HL-60/S4 treated with phorbol 12-myristate 13-acetate at 8.2 ng/mL for 4 days and 3 days (cell line): Measurements from ENCODE around the gene CPA4.

ENCODE experiments used
- in situ Hi-C: fragments of 300-500 bp; cut with MboI; formaldehyde crosslinking; loops from 2 replicates; pipeline ENCODE4 v1.15.0; 2022; ENCODE audit warnings: low sequenced_read_pairs

Gene CPA4, protein sequence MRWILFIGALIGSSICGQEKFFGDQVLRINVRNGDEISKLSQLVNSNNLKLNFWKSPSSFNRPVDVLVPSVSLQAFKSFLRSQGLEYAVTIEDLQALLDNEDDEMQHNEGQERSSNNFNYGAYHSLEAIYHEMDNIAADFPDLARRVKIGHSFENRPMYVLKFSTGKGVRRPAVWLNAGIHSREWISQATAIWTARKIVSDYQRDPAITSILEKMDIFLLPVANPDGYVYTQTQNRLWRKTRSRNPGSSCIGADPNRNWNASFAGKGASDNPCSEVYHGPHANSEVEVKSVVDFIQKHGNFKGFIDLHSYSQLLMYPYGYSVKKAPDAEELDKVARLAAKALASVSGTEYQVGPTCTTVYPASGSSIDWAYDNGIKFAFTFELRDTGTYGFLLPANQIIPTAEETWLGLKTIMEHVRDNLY

GRCh38 chr7:130292682-130293257, at the start of gene CPA4:
Gene CPA4 (plus strand): TSS chr7:130293161. CDS start chr7:130293181, 20 bp downstream.
- in situ Hi-C loops: no loop called here

- in situ Hi-C loops: loop anchor here (25.0 kb wide), 1 partner anchor 519 kb away; no protein-coding TSS in a partner anchor
Observed at GRCh38 chr7:130243486-130243885, 49.5 kb upstream of the CPA4 start.

- in situ Hi-C loops: loop anchor here (25.0 kb wide), 1 partner anchor 516 kb away; no protein-coding TSS in a partner anchor
Observed at GRCh38 chr7:130246491-130246890, 46.5 kb upstream of the CPA4 start.

GRCh38 chr7:130248842-130249241, 44.1 kb upstream of the CPA4 start:
- in situ Hi-C loops: loop anchor here (25.0 kb wide), 1 partner anchor 513 kb away; no protein-coding TSS in a partner anchor

DNA sequence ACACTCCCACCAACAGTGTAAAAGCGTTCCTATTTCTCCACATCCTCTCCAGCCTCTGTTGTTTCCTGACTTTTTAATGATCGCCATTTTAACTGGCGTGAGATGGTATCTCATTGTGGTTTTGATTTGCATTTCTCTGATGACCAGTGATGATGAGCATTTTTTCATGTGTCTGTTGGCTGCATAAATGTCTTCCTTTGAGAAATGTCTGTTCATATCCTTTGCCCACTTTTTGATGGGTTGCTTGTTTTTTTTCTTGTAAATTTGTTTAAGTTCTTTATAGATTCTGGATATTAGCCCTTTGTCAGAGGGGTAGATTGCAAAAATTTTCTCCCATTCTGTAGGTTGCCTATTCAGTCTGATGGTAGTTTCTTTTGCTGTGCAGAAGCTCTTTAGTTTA, 43.3 kb upstream of the CPA4 start:
- in situ Hi-C loops: loop anchor here (25.0 kb wide), 1 partner anchor 513 kb away; no protein-coding TSS in a partner anchor

DNA sequence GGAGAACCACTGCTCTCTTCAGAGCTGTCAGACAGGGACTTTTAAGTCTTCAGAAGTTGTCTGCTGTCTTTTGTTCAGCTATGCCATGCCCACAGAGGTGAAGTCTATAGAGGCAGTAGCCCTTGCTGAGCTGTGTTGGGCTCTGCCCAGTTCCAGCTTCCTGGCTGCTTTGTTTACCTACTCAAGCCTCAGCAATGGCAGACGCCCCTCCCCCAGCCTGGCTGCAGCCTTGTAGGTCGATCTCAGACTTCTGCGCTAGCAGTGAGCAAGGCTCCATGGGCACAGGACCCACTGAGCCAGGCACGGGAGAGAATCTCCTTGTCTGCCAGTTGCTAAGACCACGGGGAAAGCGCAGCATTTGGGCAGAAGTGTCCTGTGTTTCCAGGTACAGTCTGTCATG, 38.4 kb upstream of the CPA4 start:
- in situ Hi-C loops: no loop called here

- in situ Hi-C loops: no loop called here
Observed at GRCh38 chr7:130256704-130257103, 36.3 kb upstream of the CPA4 start.

GRCh38 chr7:130258494-130259078, 34.4 kb upstream of the CPA4 start:
- in situ Hi-C loops: no loop called here

GRCh38 chr7:130262448-130262847, 30.5 kb upstream of the CPA4 start:
- in situ Hi-C loops: no loop called here

- in situ Hi-C loops: no loop called here
Observed at GRCh38 chr7:130263130-130263529, 29.8 kb upstream of the CPA4 start.

DNA sequence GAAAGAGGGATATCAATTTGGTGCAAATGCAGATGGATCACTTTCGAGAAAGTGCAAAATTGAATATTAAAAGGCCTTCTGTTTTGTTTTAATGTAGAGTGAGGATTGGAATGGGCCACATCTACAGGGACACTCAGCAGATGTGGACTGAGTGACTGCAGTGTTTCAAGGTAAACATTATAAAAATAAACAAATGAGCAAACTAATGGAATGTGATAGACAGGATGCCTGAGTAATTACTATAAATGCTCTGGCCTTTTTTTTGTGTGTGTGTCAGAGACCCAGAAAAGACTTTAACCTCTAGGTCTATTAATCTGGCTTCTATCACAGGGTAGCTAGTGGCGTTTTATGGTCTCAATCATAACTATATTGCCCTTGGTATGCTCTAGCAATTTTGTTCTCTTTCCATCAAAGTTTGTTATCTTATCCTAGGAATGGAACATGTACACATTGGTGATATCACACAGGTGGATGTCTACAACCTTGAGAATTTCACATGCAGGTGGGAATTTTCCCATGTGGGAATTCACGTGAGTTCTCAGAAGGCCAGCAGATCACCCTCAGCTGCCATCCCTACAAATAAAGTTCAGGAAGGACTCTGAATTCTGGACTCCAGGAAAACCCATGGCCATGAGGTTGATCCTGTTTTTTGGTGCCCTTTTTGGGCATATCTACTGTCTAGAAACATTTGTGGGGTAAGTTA, 26.6 kb upstream of the CPA4 start, which contains the start of gene CPA2:
TSS of gene CPA2 (plus strand) at position 606 of the 703 bp plus-strand sequence. CDS start at position 625, 19 bp downstream.
- in situ Hi-C loops: no loop called here

DNA sequence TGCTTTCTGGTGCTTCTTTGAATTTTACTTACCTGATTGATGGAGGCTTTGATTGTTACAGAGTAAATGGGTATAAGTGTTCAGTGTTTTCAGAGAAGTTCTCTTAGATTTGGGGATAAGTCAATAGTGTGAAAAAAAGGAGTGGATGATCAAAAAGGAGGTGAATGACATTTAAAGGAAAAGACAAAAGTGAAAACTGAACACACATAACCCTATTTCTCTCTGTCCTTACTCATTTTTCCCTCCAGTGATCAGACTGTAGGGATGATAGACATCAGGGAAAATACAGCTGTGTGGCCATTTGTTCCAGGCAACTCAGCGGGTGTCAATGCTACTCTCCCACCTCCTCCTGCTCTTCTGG, 26.0 kb upstream of the CPA4 start:
- in situ Hi-C loops: no loop called here

DNA sequence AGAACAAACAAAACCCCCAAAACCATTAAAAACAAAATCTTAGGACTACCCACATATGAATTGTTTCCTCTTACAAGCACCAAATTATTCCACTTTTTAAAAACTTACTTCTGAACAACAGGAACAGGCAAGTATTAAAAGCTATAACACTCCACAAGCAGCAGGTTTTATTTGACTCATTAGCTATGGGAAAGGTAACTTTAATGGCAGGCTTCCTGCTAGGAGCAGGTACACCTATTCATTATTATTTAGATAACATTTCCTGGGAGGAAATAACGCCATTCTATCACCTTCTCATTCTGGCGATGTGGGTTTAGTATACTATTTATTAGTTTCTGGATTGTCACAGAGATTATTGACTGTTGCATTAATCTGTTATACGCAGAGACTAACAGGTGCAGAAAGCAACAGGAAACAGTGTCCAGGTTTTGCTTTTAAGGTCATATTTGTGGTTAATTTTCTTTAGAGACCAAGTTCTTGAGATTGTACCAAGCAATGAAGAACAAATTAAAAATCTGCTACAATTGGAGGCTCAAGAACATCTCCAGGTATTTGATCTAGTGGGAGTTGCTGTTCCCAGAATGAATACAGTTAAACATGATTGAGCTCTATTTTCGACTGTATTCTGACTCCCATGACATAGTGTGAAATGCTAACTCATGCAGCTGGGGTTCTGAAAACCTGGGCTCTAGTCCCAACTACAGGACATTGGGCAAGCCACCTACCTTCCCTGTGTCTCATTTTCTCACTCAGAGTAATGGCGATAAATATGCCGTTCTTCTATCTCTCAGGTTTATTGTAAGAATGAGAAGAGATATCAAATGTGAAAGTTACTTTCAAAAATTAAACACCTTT, 24.3 kb upstream of the CPA4 start:
- in situ Hi-C loops: no loop called here

- in situ Hi-C loops: no loop called here
Observed at GRCh38 chr7:130269318-130269694, 23.7 kb upstream of the CPA4 start.

- in situ Hi-C loops: no loop called here
Observed at GRCh38 chr7:130270947-130271800, 21.8 kb upstream of the CPA4 start.

DNA sequence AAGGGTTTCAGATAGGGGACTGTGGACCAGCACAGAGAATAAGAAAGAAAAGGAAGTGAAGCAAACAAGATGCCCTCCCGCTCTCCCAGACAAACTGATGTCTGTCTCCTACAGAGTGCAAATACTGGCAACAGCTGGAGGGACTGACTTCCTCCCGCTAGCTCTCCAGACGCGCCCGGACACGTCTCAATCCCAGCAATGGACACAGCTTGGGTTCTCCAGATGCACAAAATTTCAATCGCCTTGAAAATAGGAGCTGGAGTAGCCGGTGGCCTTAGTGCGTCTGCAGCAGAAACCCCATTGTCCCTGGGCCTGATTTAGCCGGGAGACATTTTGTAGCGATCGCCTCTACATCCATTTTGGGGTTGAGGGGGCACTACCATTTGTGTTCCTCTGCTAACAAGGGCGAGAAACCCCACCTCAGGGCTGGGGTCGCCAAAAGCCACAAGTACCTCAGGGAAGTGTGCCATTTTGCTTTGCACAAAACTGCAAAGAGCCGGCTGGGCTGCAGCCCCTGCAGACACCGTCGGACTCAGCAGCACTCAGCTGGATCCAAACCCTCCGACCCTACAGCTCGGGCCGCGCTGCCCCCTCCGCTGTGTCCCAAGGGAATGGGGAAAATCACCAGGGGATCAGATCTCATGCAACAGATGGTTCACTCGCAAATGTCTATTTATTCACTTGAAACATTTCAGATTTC, 20.4 kb upstream of the CPA4 start:
- in situ Hi-C loops: no loop called here

DNA sequence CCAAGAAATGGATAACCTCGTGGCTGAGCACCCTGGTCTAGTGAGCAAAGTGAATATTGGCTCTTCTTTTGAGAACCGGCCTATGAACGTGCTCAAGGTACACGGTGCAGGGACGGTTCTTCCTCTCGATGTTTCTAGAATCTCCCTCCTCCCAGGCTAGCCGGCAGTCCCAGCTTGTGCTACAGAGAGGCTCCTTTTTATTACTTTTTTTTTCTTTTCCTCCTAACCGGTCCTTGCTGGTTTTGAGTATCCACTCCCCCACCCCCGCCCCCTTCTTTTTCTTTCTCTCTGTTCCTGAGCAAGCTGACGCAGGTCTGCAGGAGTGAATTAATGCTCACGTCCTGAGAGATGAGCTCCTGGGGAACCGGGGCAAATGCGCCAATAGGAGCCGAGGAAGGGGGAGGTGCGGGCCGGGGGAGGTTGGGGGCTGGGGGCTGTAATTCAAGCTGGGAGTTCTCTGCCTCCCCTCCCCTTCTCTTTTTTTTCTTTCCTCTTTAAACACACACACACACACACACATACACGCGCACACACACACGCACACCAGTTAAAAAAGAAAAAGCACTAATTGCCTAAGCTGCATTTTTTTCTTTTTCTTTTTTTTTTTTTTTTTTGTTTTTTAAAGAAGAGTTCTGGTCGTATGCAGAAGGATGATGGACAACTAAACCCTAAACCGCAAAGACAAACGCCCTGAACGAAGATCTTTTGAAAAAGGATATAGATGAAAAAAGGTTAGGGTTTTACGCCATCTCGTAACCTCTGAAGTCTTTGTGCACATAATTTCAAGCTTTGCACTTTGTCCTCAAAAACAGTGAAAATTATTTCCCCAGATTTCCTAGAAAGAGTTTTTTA, 19.7 kb upstream of the CPA4 start:
- in situ Hi-C loops: no loop called here

GRCh38 chr7:130273933-130274255, 19.1 kb upstream of the CPA4 start:
- in situ Hi-C loops: no loop called here
